Measurements from ENCODE around the gene MAP2K2. TPM values are rescaled to one million over a fixed set of nuclear protein-coding genes. Genes with fewer than 3 reads are reported as not detected.

MAP2K2 gene
- total RNA-seq, 1 donor from 2014 or later: 135 TPM

DNA sequence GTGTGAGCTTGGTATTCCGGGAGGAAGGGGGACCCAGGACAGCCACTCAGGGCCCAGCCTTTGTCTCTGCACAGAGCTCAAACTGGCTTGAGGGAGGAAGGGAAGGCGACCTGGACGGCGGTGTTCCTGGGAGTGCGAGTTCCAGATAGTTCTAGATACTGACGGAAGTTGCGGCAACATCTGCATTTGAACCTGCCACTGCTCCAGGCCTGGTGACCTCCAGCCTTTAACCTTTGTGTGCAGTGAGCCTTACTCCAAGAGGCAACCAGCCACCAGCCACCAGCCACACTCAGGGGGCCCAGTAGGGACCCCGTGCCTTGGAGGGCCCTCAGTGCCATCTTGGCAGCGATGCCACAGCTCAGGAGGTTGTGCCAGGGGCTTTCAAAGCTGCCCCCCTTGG, 41.8 kb downstream of the MAP2K2 start:
- intact Hi-C loops (cut with micrococcal nuclease): no loop called here

- intact Hi-C loops (cut with micrococcal nuclease): no loop called here
Observed at GRCh38 chr19:4081441-4082129, 42.3 kb downstream of the MAP2K2 start.

- intact Hi-C loops (cut with micrococcal nuclease): no loop called here
Observed at GRCh38 chr19:4080473-4080872, 43.4 kb downstream of the MAP2K2 start.

GRCh38 chr19:4077800-4078684, 45.9 kb downstream of the MAP2K2 start:
- intact Hi-C loops (cut with micrococcal nuclease): no loop called here

- intact Hi-C loops (cut with micrococcal nuclease): no loop called here
Observed at GRCh38 chr19:4077007-4077374, 46.9 kb downstream of the MAP2K2 start.

DNA sequence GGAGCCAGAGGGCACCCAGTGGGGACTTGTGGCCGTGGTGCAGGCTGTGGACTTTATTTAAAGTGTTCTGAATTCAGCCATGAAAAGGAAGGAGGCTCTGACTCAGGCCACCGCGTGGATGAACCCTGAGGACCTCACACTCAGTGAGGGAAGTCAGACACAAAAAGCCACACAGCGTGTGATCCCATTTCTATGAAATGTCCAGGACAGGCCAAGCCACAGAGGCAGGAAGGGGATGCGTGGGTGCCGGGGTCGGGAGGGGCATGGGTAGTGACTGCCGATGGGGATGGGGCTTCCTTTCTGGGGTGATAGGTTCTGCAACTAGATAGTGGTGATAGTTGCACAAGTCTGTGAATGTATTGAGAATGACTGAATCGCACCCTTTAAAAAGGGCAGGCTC, 48.5 kb downstream of the MAP2K2 start:
- intact Hi-C loops (cut with micrococcal nuclease): no loop called here

GRCh38 chr19:4071610-4072009, 52.3 kb downstream of the MAP2K2 start:
- intact Hi-C loops (cut with micrococcal nuclease): no loop called here

DNA sequence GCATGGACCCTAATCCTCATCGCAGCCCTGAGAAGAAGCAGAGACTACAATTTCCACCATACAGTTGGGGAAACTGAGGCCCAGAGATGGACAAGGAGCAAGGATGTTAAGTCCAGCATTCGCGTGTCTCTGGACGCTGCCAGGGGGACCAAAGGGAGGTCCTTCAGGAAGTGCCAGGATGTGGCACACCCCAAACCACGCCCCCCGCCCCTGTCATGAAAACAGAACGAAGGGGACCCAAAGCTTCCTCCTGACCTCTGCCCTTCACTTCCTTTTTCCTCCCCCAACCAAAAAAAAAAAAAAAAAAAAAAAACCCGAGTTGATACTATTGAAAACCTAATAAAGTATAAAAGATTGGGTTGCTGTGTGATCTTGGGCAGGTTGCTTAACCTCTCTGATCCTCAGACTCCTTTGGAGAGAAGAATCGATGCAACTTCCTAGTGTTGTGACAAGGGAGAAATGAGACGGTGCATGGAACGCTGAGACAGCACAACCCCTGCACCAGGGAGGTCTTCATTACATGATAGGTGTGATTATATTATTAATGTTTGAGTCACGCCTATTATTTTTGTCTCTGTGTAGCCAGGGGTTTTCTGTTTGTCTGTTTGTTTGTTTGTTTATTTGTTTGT, 54.5 kb downstream of the MAP2K2 start:
- intact Hi-C loops (cut with micrococcal nuclease): loop anchor here (5.0 to 10.0 kb wide), 3 partner anchors 113 to 495 kb away; partner anchors contain the start of genes ANKRD24, HDGFL2, HMG20B and SIRT6

DNA sequence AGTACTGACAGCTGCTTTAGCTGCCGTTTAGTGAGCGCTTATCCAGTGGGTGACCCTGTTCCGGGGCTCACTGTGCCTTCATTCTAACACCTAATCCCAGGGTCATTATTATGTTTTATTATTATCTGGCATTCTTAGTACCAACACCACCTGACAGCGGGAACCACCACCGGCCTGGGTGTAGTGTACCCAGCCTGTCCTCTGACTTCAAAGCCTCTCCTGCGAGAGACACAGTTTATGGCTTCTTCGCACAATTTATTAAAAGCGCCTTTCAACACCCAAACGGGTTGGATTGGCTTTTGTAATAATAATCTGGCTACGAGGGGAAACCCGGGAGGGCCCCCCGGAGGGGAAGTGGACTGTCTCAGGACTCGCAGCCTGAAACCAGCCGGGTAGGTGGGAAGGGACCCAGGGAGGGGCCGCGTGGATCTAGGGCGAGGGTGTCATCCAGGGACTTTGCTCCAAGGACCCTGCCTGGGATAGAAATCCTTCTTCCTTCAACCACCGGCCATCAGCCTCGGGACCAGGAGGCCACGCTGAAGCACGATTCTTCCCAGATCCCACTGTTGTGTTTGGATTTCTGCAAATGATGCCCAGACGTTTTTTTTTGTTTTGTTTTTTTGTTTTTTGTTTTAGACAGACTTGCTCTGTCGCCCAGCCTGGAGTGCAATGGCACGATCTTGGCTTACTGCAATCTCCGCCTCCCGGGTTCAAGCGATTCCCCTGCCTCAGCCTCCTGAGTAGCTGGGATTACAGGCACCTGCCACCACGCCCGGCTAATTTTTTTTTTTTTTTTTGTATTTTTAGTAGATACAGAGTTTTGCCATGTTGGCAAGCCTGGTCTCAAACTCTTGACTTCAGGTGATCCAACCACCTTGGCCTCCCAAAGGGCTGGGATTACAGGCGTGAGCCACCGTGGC, 55.6 kb downstream of the MAP2K2 start:
- intact Hi-C loops (cut with micrococcal nuclease): loop anchor here (5.0 to 10.0 kb wide), 3 partner anchors 114 to 494 kb away; partner anchors contain the start of genes ANKRD24, HDGFL2, HMG20B and SIRT6

DNA sequence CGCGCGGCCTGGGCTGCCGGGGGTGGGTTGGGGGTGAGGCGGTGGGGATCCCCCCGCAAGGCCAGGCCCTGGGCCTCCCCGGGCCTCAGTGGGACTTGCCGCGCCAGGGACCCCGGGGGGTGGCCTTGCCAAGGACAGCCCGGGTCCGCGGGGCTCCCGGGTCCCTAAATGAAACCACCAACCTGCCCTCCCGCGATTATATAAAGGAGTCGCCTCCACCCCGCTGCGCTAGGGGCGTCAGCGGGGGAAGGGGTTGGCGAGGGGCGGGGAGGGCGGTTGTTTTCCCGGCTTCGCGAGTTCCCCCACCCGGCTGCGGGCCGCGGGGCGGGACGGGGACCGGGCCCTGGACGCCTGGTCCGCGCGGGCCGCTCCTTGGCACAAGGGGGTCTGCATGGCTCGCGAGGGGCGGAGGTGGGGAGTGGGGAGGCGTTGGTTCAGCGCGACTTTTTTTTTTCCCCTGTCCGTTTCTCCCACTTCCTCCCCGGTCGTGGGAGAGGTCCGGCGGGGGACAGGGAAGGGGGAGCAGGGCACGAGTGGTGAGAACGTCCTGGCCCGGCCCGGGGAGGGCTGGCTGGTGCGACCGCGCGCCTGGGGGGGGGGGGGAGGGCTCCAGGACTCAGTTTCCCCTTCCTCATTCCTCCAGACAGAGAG, 56.4 kb downstream of the MAP2K2 start:
- intact Hi-C loops (cut with micrococcal nuclease): loop anchor here (2.0 to 10.0 kb wide), 6 partner anchors 47 to 493 kb away; partner anchors contain the start of genes ANKRD24, CHAF1A, EEF2 and HDGFL2

- intact Hi-C loops (cut with micrococcal nuclease): loop anchor here (1.0 to 10.0 kb wide), 8 partner anchors 22 to 492 kb away; partner anchors contain the start of genes ANKRD24, CHAF1A, EEF2 and HDGFL2
Observed at GRCh38 chr19:4066682-4067395, 57.1 kb downstream of the MAP2K2 start, which contains the start of gene ZBTB7A. Gene ZBTB7A (minus strand): TSS chr19:4066899. CDS start chr19:4055232, 11,667 bp downstream.

GRCh38 chr19:4066176-4066606, 57.7 kb downstream of the MAP2K2 start:
- intact Hi-C loops (cut with micrococcal nuclease): loop anchor here (1.0 to 10.0 kb wide), 8 partner anchors 23 to 491 kb away; partner anchors contain the start of genes ANKRD24, CHAF1A, EEF2 and HDGFL2

- intact Hi-C loops (cut with micrococcal nuclease): loop anchor here (1.0 to 10.0 kb wide), 8 partner anchors 24 to 491 kb away; partner anchors contain the start of genes ANKRD24, CHAF1A, EEF2 and HDGFL2
Observed at GRCh38 chr19:4065430-4066175, 58.3 kb downstream of the MAP2K2 start.

GRCh38 chr19:4064496-4065260, 59.2 kb downstream of the MAP2K2 start:
- intact Hi-C loops (cut with micrococcal nuclease): loop anchor here (5.0 to 10.0 kb wide), 3 partner anchors 118 to 490 kb away; partner anchors contain the start of genes ANKRD24, HDGFL2, HMG20B and SIRT6

DNA sequence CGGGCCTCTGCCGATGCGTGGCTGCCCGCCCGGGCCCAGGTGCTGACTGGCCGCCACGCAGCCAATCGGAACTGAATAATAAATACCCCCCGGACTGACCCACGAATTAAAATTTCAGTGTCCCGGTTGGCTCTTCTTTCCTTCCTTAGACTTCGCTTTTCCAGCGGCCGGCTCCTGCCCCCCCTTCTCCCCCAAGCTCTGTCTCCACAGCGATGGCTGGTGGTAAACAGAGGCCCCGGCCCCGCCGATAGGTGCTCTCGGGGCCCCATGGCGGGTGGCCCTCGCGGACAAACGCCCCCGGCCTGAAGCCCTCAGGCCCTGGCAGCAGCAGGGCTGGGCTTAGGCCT, 59.8 kb downstream of the MAP2K2 start:
- intact Hi-C loops (cut with micrococcal nuclease): loop anchor here (10.0 kb wide), 1 partner anchor 489 kb away; the partner anchor contains the start of gene HMG20B

DNA sequence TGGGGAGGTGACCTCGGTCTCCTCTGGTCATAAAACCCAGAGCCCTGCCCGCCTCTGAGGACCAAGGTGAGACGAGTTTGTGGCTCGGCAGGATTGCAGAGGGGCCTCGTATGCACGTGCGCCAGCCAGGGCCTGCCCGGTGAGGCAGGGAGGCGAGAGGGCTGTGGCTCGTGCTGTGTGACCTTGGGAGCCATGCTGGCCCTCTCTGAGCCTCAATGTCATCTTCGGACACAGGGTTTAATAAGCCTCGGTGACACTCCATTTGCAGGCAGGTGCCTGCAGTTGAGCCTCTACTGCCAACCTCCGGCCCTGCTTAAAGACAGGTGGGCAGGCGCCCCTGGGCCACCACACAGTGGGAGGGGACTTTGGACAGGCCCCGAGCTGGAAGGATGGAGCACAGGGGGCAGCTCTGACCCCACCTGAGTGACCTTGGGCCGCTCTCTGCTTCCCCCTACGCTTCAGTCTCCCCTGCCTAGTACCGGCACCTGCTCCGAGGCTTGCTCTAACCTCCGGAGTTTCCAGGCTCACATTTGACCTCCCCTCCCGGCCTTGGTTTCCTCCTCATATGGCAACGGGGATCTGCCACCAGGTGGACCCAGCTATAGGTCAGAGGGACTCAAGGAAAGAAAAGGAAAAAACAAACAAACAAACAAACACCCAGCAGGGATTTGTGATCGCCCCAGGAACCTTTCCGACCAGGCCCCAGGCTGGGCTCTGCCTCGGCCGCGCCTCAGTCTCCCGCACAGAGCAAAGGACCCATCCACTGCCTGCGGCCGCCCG, 60.4 kb downstream of the MAP2K2 start:
- intact Hi-C loops (cut with micrococcal nuclease): loop anchor here (10.0 kb wide), 1 partner anchor 489 kb away; the partner anchor contains the start of gene HMG20B
